K562 (cell line): ENCODE data around the gene LTBP4. TPM values are rescaled to one million over a fixed set of nuclear protein-coding genes. Genes with fewer than 3 reads are reported as not detected.

Source experiments
- BRCA1 ChIP-seq, 2 experiments: fragments of 450-650 bp in 1 of 2; sonication (generic) in 1 of 2; formaldehyde crosslinking in 1 of 2; IDR thresholded peaks; 2 replicates each; pipeline versions ENCODE4 v1.5.0 to v1.6.1; 2017 to 2020; ENCODE audit warnings: mild to moderate bottlenecking in 1 of 2, missing genetic modification reagents in 1 of 2
- CTBP1 ChIP-seq: fragments of 450-650 bp; IDR thresholded peaks from 2 replicates; pipeline ENCODE4 v1.6.1; 2016; ENCODE audit warnings: borderline replicate concordance
- FOS ChIP-seq: IDR thresholded peaks from 3 replicates; pipeline ENCODE4 v1.6.1; 2011; ENCODE audit not compliant: insufficient read length; ENCODE audit errors: extremely low read depth
- GATAD2A ChIP-seq: fragments of 450-650 bp; IDR thresholded peaks from 2 replicates; pipeline ENCODE4 v1.6.1; 2017
- GATAD2B ChIP-seq: fragments of 450-650 bp; IDR thresholded peaks from 2 replicates; pipeline ENCODE4 v1.6.1; 2017; ENCODE audit warnings: mild to moderate bottlenecking, borderline replicate concordance
- HNRNPH1 ChIP-seq: fragments of 200-400 bp; formaldehyde crosslinking; optimal IDR thresholded peaks from 2 replicates; pipeline ENCODE3; 2017; ENCODE audit warnings: low read depth, mild to moderate bottlenecking, low read length, moderate library complexity
- KDM1A ChIP-seq, 2 experiments: fragments of 450-650 bp; IDR thresholded peaks; 2 replicates each; pipeline ENCODE4 v1.6.1; 2016; ENCODE audit warnings: mild to moderate bottlenecking in 2 of 2
- KDM4B ChIP-seq, 2 experiments: fragments of 450-650 bp in 1 of 2; sonication (generic) in 1 of 2; IDR thresholded peaks; 2 replicates each; pipeline ENCODE4 v1.6.1; 2016 to 2017; ENCODE audit warnings: borderline replicate concordance in 2 of 2, antibody characterized with exemption in 1 of 2, low read depth in 1 of 2, mild to moderate bottlenecking in 1 of 2
- LARP7 ChIP-seq: fragments of 450-650 bp; IDR thresholded peaks from 2 replicates; pipeline ENCODE4 v1.6.1; 2016
- LCOR ChIP-seq: sonication (generic); formaldehyde crosslinking; IDR thresholded peaks from 2 replicates; pipeline ENCODE4 v1.8.0; 2022; ENCODE audit warnings: mild to moderate bottlenecking, missing genetic modification reagents
- PHF21A ChIP-seq: fragments of 450-650 bp; IDR thresholded peaks from 2 replicates; pipeline ENCODE4 v1.6.1; 2017; ENCODE audit warnings: low read depth, borderline replicate concordance
- PTTG1 ChIP-seq: fragments of 450-650 bp; IDR thresholded peaks from 2 replicates; pipeline ENCODE4 v1.6.1; 2016; ENCODE audit warnings: low read depth, mild to moderate bottlenecking, missing genetic modification characterization, missing compliant biosample characterization
- SAFB ChIP-seq: fragments of 200-400 bp; formaldehyde crosslinking; IDR thresholded peaks from 2 replicates; pipeline ENCODE4 v1.6.1; 2017; ENCODE audit warnings: low read depth, low read length, borderline replicate concordance
- SMARCA4 ChIP-seq: fragments of 450-650 bp; IDR thresholded peaks from 2 replicates; pipeline ENCODE4 v1.6.1; 2016
- STAT5A ChIP-seq: IDR thresholded peaks from 2 replicates; pipeline ENCODE4 v1.6.1; 2012; ENCODE audit warnings: low read length, inconsistent platforms, borderline replicate concordance
- ZBED1 ChIP-seq: IDR thresholded peaks from 2 replicates; pipeline ENCODE4 v1.6.1; 2014
- ZNF57 ChIP-seq: fragments of 450-650 bp; formaldehyde crosslinking; IDR thresholded peaks from 2 replicates; pipeline ENCODE4 v1.4.0; 2020; ENCODE audit warnings: mild to moderate bottlenecking, moderate library complexity
- polyA plus RNA-seq, 8 experiments: library from polyadenylated mRNA; depleted of rRNA in 4 of 8; stranded (reverse) in 5 of 8; unstranded in 3 of 8; fragments of >200 nt; fragmentation: Nextera tagmentation in 2 of 8; fragmentation: Illumina TruSeq in 1 of 8; extraction: Ambion mirVana in 2 of 8; extraction: Trizol in 1 of 8; gene quantifications; 2 replicates each; pipeline versions ENCODE4 v1.2.1 to v1.2.3, GENCODE V29; 2011 to 2014; ENCODE audit warnings: inconsistent platforms in 1 of 8, missing spikeins in 1 of 8
- total RNA-seq, 7 experiments: library from RNA; depleted of rRNA in 6 of 7; stranded (reverse); fragments of >200 nt in 6 of 7; fragmentation: Illumina TruSeq in 2 of 7; extraction: Trizol in 2 of 7; gene quantifications; 2 replicates each; pipeline versions ENCODE4 v1.2.1 to v1.2.3, GENCODE V29; 2011 to 2021; ENCODE audit warnings: low replicate concordance in 1 of 7
- TF ChIP-seq, protein P1 (sequence below): sonication (generic); formaldehyde crosslinking; IDR thresholded peaks from 2 replicates; pipeline ENCODE4 v1.8.0; 2022; ENCODE audit warnings: mild to moderate bottlenecking, missing genetic modification reagents, borderline replicate concordance
- TF ChIP-seq, protein P2 (sequence below): IDR thresholded peaks from 2 replicates; pipeline ENCODE4 v1.6.1; 2011; ENCODE audit warnings: borderline replicate concordance, low read depth, mild to moderate bottlenecking, moderate library complexity, low read length; ENCODE audit not compliant: insufficient read depth, poor library complexity, severe bottlenecking
- TF ChIP-seq, protein P3 (sequence below): fragments of 450-650 bp; IDR thresholded peaks from 2 replicates; pipeline ENCODE4 v1.6.1; 2016; ENCODE audit warnings: missing biosample characterization, missing genetic modification characterization
- TF ChIP-seq, protein P4 (sequence below): fragments of 450-650 bp; formaldehyde crosslinking; IDR thresholded peaks from 2 replicates; pipeline ENCODE4 v1.4.0; 2022; ENCODE audit warnings: missing genetic modification characterization

The LTBP4 gene
- total and polyA plus RNA-seq, 9 of the 15 experiments (the other 6 are each of a cell fraction or from before 2014, with no cell fraction given): 0.35 to 160 (median 31.6) TPM

DNA sequence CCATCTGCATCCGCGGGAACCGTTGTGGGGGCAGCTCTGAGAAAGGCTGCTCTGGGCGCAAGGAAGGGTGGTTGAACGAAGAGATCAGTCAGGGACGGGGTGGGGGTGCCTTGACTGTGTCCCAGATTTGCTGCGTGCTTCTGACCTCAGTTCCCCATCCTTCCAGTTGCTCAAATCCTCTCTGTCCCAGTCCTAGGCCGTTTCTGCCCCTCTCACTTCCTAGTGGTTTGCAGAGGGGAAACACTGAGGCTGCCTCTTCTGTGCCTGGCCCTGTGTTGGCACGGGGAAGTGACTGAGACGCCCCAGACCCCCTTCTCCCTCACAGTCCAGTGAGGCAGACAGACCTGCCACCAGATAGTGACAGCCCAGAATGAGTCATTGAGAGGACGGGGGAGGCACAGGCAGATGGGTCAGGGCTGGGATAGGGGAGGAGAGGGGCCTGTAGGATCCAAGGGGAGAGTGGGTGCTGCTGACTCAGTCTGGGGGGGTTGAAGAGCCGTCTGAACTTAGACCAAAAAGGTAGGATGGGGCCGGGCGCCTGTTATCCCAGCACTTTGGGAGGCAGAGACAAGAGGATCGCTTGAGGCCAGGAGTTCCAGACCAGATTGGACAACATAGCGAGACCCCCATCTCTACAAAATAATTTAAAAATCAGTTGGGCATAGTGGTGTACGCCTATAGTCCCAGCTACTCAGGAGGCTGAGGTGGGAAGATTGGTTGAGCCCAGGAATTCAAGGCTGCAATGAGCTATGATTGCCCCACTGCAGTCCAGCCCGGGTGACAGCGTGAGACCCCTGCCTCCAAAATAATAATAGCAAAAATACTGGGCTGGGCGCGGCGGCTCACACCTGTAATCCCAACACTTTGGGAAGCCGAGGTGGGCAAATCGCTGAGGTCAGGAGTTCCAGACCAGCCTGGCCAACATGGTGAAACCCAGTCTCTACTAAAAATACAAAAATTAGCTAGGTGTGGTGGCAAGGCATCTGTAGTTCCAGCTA is 62.8 kb downstream of the LTBP4 start (continued):
- peak; percentile 64 for TF ChIP-seq FOS
- TF ChIP-seq, protein P1, sequence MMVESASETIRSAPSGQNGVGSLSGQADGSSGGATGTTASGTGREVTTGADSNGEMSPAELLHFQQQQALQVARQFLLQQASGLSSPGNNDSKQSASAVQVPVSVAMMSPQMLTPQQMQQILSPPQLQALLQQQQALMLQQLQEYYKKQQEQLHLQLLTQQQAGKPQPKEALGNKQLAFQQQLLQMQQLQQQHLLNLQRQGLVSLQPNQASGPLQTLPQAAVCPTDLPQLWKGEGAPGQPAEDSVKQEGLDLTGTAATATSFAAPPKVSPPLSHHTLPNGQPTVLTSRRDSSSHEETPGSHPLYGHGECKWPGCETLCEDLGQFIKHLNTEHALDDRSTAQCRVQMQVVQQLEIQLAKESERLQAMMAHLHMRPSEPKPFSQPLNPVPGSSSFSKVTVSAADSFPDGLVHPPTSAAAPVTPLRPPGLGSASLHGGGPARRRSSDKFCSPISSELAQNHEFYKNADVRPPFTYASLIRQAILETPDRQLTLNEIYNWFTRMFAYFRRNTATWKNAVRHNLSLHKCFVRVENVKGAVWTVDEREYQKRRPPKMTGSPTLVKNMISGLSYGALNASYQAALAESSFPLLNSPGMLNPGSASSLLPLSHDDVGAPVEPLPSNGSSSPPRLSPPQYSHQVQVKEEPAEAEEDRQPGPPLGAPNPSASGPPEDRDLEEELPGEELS (CRISPR knock-in tag): no peak
- peak; percentile 92 for TF ChIP-seq SMARCA4
- no peak for TF ChIP-seq KDM4B (IDR thresholded peaks at IDR 0.05; ENCODE audit: borderline replicate concordance in 2 of 2, low read depth in 1 of 2)
- TF ChIP-seq PHF21A: peak; percentile 69
- TF ChIP-seq BRCA1 (IDR thresholded peaks at IDR 0.05): no peak
- no peak for TF ChIP-seq BRCA1 (CRISPR knock-in tag; IDR thresholded peaks at IDR 0.05)
- TF ChIP-seq LCOR: no peak
- peak; percentile 19; the same call in 1 of the 2 replicates for TF ChIP-seq GATAD2B
- TF ChIP-seq ZNF57 (CRISPR knock-in tag): no peak
- peak; percentile 86; the same call in 1 of the 2 replicates for TF ChIP-seq GATAD2A
- no peak for TF ChIP-seq HNRNPH1
- no peak for TF ChIP-seq STAT5A
- TF ChIP-seq, protein P2, sequence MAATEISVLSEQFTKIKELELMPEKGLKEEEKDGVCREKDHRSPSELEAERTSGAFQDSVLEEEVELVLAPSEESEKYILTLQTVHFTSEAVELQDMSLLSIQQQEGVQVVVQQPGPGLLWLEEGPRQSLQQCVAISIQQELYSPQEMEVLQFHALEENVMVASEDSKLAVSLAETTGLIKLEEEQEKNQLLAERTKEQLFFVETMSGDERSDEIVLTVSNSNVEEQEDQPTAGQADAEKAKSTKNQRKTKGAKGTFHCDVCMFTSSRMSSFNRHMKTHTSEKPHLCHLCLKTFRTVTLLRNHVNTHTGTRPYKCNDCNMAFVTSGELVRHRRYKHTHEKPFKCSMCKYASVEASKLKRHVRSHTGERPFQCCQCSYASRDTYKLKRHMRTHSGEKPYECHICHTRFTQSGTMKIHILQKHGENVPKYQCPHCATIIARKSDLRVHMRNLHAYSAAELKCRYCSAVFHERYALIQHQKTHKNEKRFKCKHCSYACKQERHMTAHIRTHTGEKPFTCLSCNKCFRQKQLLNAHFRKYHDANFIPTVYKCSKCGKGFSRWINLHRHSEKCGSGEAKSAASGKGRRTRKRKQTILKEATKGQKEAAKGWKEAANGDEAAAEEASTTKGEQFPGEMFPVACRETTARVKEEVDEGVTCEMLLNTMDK: no peak
- peak; percentile 78 to 79 for TF ChIP-seq KDM1A (IDR thresholded peaks at IDR 0.05)
- TF ChIP-seq, protein P3, sequence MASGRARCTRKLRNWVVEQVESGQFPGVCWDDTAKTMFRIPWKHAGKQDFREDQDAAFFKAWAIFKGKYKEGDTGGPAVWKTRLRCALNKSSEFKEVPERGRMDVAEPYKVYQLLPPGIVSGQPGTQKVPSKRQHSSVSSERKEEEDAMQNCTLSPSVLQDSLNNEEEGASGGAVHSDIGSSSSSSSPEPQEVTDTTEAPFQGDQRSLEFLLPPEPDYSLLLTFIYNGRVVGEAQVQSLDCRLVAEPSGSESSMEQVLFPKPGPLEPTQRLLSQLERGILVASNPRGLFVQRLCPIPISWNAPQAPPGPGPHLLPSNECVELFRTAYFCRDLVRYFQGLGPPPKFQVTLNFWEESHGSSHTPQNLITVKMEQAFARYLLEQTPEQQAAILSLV (tag): no peak
- no peak for TF ChIP-seq SAFB
- no peak for TF ChIP-seq PTTG1 (tag)
- no peak for TF ChIP-seq LARP7
- 0 out of 2 replicates have a peak, but pooled peaks have one; percentile 18 for TF ChIP-seq ZBED1
- TF ChIP-seq, protein P4, sequence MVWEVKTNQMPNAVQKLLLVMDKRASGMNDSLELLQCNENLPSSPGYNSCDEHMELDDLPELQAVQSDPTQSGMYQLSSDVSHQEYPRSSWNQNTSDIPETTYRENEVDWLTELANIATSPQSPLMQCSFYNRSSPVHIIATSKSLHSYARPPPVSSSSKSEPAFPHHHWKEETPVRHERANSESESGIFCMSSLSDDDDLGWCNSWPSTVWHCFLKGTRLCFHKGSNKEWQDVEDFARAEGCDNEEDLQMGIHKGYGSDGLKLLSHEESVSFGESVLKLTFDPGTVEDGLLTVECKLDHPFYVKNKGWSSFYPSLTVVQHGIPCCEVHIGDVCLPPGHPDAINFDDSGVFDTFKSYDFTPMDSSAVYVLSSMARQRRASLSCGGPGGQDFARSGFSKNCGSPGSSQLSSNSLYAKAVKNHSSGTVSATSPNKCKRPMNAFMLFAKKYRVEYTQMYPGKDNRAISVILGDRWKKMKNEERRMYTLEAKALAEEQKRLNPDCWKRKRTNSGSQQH: no peak
- TF ChIP-seq CTBP1: peak; percentile 47
